ENCODE measurements around the gene RMI2.
A peak's percentile ranks its signal among the peaks of the same experiment; 100 is the strongest.
"Not testable (repeated sequence)": the region's sequence is repeated elsewhere in the genome, so short reads cannot be mapped to it uniquely, and the experiment has no call there.

The RMI2 gene

DNA sequence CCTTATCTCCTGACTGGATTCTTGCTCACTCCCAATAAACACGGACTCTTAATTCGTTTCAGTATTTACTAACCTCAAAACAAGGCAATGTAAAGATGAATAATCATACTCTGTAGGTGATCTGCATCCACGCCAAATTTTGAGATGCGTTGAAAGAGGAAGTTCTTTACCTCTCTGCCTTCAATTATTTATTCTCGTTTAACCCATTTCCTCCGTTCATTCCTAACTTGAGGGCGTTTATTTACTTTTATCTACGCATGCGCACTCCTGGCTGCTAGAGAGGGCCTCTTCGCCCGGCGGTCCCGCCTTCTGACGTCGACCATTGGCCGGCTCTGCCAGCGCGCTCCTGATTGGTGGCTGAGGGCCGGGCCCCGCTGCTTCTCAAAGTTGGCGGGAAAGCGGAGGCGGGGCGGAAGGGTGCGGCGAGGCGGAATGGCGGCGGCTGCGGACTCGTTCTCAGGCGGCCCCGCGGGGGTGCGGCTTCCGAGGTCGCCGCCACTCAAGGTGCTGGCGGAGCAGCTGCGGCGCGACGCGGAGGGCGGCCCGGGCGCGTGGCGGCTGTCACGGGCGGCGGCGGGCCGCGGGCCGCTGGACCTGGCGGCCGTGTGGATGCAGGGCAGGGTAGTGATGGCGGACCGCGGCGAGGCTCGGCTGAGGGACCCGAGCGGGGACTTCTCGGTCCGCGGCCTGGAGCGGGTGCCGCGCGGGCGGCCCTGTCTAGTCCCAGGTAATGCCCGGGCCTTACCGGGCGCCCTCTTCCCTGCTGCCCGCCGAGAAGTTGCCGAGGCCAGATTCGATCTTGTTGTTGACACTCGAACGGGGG, at the start of gene RMI2:
Gene RMI2 (plus strand): TSS at position 420 of the 823 bp plus-strand sequence. CDS start 13 bp downstream, at position 433.
- peak; percentile 100 for DNase-seq (ENCODE audit: low spot score)

DNA sequence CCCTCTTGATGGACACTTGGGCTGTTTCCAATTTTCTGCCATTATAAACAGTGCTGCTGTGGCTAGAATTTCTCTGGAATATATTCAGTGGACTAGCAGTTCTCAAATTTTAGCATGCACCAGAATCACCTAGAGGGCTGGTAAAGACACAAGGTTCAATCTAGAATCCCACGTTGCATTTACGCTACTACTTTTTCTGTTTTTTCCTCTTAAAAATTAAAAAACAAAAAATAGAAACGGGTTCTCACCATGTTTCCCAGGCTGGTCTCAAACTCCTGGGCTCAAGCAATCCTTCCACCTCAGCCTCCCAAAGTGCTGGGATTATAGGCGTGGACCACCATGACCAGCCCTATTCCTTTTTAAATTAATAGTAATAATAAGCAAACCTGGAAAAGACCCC, 49.6 kb upstream of the RMI2 start:
- DNase-seq (ENCODE audit: low spot score), result no peak

DNA sequence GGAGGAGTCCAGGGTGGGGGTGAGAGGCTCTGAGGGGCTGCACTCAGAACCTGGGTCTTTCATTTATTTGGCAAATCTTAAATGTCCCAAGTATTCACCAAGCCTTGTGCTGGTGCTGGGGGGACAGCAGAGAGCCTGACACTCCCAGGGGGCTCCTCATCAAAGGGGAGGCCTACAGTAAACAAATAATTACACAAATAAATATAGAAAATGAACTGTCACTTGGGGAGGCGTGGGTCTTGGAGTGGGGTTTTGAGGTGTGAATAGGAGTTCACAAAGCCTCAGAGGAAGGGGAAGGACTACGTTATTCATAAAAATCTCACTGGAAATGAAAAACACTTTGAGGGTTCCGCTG, 48.9 kb upstream of the RMI2 start:
- no peak for DNase-seq (ENCODE audit: low spot score)

DNA sequence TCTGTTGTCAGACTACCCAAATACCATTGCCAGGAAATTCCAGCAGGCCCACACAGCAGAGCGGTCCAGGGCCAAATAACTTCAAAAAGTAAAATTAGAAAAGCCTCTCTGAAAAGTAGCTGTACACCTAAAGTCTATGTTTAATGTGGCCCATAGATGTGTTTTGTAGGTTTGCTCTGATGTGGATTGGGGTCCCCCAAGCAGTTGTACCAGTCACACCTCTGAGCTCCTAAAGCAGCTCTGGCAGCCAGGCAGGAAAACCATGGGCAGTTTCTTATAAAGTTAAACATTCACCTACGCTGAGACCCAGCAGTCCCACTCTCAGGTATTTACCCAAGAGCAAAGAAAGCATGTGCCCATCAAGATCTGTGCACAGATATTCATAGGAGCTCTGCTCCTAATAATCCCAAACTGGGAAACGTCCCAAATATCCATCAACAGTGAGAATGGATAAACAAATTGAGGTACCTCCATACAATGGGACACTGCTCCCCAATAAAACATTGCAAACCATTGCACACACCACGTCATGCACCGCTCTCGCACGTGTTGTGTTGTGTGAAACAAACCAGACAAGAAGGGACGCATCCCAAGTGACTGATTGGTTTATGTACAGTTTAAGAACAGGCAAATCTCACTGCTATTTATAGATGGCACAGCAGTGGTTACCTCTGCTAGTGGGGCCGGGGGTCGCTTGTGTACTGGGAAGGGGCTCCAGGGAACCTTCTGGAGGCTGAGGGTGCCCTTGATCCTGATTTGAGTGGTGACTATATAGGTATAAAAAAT, 48.4 kb upstream of the RMI2 start:
- DNase-seq (ENCODE audit: low spot score), result no peak

DNA sequence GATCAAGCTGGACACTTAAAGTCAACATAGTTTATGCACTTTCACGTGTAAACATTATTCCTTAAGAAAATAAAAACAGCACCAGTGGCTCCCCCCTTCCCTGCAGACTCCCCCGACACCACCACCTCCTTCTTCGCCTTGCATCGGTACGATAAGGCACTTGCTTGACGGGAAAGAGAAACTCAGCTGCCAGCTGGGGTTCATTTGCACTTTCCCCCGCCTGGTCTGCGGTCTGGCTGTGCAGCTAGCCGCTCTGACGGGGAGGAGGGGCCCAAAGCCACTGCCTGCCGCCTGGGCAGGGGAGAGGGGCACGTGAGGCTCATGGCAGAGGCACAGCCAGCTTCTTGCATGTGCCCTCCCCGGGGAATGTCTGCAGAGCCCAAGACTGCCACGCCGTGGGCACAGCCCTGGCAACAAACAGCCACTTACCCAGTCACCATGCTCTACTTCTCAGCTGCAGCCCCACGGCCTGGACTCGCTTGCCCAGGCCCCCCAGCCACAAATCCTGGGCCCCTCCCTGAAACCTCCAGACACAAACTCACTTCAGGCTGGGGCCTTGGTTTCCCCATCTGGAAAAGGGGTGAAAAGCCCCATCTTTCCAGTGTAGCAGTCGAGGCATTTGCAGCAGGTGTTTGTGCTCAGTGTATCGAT, 47.6 kb upstream of the RMI2 start:
- peak; percentile 49 for DNase-seq (ENCODE audit: low spot score)

DNA sequence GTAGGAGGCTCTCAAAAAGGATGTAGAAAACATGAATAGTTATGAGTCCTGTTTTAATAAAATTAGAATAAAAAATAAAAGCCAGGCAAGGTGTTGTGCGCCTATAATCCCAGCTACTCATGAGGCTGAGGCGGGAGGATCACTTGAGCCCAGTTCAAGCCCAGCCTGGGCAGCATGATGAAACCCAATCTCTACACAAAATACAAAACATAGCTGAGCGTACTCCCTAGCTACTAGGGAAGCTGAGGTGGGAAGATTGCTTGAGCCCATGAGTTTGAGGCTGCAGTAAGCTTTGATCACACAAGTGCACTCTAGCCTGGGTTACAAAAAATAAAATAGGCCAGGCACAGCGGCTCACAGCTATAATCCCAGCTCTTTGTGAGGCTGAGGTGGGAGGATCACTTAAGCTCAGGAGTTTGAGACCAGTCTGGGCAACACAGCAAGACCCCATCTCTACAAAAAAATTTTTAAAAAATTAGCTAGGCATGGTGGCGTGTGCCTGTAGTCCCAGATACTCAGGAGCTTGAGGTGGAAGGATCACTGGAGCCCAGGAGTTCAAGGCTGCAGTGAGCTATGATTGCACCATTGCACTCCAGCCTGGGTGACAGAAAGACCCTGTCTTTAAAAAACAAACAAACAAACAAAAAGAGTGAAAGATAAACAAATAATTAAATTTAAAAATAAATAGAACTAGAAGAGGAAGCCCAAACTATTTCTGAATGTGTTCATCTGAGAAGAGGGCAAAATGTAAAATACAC, 46.9 kb upstream of the RMI2 start:
- DNase-seq (ENCODE audit: low spot score), result no peak

DNA sequence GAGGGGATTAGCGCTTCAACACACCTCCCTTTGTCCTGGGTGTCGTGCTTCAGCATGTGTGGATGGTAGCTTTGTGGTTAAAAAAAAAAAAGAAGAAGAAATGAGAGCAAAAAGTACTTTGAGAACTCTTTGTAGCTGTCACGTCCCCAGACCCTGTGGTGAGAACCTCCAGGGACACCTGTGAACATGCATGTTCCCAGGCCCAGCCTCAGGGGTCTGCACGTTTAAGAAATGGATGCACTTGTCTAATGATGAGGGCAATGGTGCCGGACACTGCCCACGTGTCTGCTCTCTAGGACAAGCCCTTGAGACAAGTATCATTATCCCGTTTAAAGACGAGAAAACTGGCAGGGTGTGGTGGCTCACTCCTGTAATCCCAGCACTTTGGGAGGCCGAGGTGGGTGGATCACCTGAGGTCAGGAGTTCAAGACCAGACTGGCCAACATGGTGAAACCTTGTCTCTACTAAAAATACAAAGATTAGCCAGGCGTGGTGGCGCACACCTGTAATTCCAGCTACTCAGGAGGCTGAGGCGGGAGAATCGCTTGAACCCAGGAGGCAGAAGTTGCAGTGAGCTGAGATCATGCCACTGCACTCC, 46.2 kb upstream of the RMI2 start:
- not testable (repeated sequence) for DNase-seq (ENCODE audit: low spot score)

DNA sequence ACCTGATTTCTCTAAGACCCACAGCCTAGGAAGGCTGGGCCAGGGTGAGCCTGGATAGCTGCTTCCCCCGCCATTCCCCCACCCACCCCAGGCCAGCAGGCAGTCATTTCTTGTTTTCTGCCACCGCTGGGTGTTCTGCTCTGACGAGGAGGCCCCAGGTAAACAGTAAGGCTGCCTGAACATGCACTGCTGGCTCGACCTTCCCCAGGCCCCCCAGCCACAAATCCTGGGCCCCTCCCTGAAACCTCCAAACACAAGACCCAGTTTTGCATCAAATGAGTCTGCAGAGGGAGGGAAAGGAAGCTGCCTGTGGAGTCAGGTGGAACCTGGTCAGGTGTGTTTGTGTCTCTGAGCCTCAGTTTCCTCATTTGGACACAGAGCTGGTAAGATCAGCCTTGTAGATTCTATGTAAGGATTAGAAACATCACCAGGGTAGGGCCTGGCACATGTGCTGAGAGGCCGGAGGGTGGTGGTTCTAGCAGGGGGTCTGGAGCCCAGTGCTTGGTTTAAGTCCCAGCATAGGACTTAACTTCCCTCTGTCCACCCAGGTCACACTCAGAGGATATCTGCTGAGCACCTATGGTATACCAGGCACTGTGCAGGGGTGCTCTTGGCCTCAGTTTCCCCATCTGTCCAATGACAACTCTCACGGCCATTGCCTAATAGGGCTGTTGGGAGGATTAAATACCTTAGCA, 45.2 kb upstream of the RMI2 start:
- DNase-seq (ENCODE audit: low spot score), result no peak

DNA sequence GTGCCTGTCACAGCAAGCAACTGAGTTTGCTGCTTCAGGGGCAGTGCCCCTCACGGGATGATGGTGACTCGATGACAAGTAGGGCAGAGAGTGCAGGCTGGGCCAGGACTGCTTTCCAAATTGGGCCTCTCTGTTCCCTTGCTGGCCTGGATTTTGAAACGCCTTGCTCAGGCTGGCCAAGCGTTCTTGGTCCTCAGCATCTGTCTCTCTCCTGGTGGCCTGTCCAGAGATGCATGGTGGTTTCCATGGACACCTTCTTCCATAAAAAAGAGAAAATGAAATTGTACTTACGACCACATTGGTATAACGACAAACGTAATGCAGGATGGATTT, 44.7 kb upstream of the RMI2 start:
- no peak for DNase-seq (ENCODE audit: low spot score)

DNA sequence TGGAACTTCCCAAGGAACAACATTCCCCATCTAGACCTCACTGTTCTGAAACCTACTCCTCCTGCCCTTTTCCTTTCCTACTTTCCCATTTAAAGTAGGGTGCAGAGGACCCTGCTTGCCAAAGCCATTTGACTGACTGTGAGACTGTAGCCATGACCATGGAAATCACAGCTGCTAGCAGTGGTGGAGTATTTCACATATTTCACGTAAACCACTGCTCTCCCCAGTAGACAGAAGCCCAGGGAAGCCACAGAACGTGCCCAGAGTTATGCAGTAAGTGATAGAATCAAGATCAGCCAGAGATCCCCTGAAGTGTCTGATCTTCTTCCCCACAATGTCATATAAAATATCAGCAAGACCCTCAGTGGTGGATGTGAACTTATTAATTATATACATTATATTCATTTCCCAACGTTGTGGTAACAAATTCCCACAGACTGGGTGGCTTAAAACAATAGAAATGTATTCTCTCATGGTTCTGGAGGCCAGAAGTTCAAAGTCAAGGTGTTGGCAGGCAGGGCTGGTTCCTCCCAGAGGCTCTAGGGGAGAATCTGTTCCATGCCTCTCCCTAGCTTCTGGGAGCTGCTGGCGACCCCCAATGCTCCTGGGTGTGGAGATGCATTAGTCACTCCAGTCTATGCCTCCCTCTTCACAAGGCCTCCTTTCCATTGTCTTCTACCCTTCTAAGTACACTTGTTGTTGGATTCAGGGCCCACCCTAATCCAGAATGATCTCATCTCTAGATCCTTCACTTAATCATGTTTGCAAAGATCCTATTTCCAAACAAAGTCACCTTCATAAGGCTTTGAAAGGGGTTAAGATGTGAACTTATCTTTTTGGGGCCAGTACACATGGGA, 43.4 kb upstream of the RMI2 start:
- no peak for DNase-seq (ENCODE audit: low spot score)

DNA sequence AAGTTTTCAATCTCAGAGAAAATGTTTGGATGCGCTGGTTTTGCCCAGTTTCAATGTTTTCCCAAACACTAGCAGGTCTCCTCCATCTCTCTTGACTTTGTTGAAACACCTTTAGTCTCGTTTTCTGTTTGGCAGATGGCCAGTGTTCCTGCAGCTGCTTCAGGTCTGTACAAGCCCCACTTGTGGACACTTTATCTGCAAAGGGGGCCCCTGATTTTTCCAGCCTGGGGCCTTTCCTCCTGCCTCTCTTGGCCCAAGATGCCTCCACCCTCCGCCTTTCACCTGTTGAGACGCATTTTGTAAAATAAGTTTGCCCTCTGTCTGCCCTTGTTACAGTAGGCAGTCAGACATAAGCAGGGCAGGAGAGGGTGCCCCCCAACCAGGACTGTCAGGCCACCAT, 42.3 kb upstream of the RMI2 start:
- DNase-seq (ENCODE audit: low spot score), result no peak

DNA sequence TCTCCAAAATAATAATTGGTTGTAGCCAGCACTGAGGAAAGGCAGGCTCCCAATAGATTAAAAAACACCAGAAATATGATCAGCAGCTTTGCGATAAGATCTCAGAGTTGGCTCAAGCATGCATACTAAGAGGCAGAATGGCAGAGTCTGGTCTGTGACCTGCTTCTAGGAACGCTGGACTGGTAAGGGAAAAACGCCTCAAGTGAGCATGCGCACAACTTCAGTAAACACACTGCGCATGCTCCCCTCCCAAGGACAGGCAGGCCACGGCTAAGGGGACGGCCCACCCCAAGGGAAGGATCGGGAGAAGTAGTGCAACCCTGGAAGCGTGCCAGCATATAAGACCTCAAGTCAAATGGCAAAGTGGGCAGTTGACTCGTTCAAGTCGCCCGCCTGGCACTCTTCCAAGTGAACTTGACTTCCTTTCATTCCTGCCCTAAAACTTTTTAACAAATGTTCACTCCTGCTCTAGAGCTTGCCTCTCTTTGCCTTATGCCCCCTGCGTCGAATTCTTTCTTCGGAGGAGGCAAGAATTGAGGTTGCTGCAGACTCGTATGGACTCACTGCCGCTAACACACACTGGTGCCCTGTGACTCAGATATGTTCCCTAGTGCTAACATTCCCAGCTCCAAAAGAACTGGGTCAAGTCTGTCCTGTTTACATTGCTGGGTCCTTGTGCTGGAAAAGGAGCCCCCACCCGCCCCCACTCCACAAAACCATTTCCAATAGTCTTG, 41.7 kb upstream of the RMI2 start:
- DNase-seq (ENCODE audit: low spot score), result no peak

DNA sequence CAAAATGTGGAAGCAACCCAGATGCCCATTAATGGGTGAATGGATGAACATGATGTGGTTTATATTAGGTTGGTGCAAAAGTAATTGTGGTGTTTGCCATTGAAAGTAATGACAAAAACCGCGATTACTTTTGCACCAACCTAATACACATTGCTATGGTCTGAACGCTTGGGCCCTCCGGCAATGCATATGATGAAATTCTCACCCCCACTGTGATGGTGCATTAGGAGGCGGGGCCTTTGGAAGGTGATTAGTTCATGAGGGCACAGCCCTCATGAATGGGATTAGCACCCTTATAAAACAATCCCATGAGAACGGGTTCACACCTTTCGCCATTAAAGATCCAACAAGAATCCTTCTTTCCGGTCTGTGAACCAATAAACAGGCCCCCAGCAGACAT, 38.9 kb upstream of the RMI2 start:
- no peak for DNase-seq (ENCODE audit: low spot score)

DNA sequence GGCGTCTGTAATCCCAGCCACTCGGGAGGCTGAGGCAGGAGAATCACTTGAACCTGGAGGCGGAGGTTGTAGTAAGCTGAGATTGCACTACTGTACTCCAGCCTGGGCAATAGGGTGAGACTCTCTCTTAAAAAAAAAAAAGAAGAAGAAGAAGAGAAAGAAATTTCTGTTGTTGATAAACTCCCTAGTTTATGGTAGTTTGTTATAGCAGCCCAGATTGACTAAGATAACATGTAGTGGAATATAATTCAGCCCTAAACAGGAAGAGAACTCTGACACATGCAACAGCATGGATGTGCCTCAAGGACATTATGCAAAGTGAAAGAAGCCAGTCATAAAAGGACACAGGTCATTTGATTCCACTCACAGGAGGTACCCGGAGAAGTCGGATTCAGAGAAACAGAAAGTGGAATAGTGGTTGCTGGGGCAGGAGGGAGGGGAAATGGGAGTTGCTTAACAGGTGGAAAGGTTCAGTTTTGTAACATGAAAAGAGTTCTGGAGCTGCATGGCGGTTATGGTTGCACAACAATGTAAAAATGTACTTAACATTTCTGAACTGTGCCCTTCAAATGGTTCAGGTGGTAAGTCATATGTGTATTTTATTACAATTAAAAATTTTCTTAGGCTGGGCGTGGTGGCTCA, 38.1 kb upstream of the RMI2 start:
- DNase-seq (ENCODE audit: low spot score), result no peak

DNA sequence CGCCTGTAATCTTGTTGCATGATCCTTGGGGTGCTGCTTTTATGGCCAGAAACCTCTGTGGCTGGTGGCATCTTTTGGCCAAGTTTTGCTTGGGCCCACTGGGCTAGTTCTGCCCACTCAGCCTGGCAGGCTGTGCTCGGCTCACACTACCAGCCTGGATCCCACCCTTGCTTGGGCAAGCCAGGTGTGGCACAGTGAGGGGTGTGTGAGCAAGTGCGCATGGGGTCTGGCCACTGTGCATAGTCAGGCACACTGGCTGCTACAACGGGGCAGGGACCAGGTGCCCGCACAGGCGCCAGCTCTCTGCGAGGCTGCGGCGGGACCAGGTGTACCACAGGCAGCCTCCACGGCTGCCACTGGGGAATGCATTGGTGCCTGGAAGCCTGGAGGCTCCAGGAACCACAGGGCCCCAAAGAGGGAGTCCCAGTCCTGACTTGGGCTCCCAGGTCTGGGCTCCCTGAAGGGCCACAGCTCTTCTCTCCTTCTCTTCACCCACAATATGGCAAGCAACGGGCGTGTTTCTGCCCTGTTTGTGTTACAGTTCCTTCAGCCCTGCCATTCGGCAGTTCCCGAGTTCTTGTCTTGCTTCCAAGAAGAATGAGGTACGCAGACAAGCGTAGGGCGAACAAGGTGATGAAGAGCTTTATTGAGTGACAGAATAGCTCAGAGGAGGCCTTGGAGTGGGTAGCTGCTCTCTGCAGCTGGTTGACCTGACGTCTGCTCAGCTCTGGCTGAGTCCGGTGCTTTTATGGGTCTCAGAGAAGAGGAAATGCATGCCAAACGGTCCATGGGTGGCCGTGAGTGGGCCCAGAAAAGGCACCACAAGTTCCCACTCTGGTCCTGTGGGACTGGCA, 37.4 kb upstream of the RMI2 start:
- DNase-seq (ENCODE audit: low spot score), result no peak

DNA sequence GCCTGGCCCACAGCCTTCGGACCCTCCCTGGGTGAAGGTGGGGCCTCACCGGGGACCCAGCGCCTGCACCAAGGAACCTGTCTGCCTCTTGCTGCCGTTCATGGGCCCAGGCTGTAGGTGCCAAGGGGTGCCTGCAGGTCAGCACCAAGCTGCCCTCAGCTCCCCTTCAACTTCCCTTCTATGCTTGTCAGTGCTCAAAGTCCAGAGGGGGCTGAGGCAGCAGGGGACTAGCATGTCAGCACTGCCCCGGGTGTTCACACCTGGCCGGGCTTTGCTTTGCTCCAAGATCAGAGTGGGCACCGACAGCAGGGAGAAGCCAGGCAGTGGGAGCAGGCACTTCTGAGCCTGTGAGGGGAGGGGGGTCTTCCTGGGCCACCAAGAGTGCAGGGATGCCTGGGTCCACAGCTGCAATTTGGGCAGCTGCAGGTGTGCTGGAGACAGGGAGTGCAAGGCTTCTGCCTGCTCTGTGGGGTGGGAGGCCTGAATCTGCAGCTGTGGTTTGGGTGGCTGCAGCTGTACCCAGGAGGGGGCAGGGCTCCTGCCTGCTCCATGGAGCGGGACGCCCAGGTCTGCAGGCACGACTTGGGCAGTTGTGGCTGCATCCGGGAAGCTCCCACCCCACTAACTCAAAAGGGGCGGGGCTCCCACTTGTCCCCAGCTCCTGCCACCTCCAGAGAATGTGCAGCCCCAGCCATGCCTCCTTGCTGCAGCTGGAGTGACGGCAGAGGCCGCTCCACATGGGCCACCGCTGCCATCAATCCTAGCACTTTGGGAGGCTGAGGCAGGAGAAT, 36.6 kb upstream of the RMI2 start:
- DNase-seq (ENCODE audit: low spot score), result no peak

DNA sequence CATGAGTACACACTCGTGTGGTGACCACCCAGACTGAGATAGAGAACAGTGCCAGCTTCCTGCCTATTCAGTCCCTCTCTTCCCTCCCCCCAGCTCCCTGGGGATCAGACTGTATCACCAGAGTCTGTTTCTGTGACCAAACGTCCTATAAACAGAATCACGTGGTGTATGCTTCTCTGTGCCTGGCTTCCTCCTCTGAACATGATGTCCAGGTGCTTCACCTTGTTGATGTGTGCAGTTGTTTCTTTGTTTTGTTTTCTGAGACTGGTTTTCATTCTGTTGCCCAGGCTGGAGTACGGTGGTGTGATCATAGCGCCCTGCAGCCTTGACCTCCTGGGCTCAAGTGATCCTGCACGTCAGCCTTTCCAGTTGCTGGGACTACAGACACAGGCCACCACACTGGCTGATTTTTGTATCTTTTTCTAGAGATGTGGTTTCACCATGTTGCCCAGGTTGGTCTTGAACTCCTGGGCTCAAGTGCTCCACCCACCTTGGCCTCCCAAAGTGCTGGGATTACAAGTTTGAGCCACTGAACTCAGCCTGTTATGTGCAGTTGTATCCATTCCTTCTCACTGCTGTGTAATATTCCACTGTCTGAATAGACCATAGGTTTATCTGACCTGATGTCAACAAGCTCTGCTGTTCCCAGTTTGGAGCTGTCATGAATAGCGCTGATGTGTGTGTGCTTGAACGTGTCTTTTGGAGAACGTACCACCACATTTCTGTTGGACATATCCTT, 35.2 kb upstream of the RMI2 start:
- no peak for DNase-seq (ENCODE audit: low spot score)
